IPS-NIHi7 (cell line): ENCODE results near the gene HYAL1.
"Not testable (repeated sequence)": the region's sequence is repeated elsewhere in the genome, so short reads cannot be mapped to it uniquely, and the experiment has no call there.

ENCODE experiments used
- DNase-seq: peaks from one replicate; pipeline ENCODE4 v3.0.0; 2012; ENCODE audit warnings: mixed read lengths; ENCODE audit errors: extremely low spot score

The HYAL1 gene

DNA sequence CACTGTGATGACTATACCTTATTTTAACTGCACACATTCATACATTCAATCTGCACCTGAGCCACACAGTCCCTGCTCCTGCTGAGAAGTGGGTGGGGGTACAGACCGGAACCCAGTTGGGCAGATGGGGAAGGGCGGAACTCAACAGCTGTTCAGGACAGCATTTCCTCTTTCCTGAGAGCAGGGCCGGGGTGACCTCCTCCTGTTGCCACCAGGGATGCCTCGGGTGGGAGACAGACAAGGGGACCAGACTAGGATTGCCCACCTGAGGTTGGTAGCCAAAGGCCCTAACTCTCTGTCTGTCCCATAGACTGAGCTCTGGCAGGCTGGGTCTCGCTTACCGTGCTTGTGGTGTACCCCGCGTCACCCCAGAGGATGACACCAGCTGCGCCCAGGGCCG lies 15.2 kb upstream of the HYAL1 start:
- DNase-seq, result no peak

DNA sequence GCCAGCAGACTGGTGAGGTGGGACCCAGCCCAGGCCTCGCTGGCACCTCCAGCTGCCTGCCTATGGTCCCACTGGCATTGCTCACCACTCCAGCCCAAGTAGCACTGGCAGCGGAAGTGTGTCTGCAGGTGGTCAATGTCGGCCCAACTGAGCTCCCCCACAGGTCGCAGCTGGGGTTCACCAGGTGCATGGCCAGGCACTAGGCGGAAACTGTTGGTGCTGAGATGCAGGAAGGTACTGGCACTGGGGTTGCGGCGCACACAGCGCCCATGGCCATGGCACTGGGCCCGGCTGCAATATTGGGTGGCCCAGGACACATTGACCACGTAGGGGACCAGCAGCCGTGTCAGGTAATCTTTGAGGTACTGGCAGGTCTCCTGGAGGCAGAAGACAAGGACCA lies 14.8 kb upstream of the HYAL1 start:
- no peak for DNase-seq

DNA sequence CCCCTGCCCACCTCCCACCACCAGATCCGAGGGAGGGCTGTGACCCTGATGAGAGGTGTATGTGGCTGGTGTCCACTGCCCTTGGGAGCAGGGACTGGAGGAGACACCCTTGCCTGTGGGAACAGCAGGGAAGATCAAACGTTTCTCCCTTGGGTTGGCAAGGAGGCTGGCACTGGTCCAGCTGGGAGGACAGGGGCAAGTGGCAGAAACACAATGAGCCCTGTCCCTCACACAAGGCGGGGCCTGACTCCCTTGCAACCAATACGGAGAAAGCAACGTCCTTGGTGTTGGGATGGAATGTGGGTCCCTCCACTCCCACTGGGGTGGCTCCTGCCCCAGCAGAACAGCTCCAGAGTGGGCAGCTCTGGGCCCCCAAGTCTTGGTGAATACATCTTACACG lies 13.9 kb upstream of the HYAL1 start:
- DNase-seq, result no peak

DNA sequence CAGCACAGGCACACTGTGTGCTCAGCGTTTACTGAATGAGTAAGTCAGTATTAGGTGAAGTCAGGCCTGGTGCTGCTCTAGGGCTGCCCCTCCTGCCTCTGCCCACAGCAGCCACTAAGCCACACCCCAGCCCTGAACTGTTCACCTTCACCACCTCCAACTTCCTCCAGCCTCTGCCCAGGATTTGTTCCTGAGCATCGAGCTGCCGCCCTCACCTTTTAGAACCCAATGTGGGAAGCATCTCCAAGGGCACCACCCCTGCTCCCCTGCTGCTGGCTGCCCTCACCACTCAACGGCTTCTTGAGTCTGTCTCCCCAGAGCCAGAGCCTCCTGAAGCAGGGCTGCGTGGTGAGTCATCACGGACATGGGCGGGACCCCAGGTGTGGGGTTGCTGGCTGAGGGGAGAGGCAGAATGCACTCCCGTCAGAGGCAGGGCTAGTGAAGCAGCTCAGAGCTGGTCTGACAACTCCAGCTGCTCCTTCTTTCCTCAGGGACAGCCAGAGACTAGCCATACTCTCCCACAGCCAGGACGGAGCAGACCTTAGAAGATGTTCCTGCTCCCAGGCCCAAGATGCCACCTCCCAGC lies 13.4 kb upstream of the HYAL1 start:
- no peak for DNase-seq

DNA sequence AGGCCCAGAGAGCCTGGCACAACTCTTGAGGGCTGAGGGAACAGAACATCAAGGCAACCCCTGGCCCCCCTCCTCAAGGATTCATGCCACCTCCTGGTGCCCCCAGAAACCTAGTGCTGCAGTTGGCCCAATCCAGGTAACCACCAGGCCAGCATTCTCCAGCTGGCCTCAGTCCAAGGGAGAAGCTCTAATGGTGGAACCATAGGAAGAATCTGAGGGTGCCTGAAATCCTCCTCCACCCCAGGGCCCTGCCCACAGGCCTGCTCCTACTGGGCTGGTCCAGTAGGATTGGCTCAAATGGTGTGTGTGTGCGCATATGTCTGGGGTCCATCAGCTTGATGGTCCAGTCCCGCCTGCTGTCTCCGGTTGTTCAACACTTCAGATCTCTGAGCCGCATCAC lies 11.4 kb upstream of the HYAL1 start:
- no peak for DNase-seq

DNA sequence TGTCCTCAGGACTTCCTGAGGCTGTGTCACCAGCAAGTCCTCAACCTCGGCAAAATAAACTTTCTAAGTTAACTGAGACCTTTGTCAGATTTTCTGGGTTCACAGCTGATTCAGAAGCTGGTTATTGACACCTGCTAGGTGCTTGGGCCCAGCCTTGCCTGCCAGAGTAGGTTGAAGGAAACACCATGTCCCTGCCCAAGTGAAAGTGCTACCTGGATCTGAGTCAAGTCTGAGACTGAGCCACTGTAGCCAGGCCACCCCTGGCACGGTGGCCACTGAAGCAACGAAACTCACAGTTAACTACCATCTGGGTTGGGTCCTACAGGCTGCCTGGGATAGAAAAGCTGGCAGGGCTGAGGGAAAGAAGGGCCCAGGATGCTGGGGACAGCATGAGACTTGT lies 11.0 kb upstream of the HYAL1 start:
- no peak for DNase-seq

DNA sequence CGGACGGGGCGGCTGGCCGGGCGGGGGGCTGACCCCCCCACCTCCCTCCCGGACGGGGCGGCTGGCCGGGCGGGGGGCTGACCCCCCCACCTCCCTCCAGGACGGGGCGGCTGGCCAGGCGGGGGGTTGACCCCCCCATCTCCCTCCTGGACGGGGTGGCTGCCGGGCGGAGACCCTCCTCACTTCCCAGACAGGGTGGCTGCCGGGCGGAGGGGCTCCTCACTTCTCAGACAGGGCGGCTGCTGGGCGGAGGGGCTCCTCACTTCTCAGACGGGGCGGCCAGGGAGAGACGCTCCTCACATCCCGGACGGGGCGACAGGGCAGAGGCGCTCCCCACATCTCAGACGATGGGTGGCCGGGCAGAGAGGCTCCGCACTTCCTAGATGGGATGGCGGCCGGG lies 8.7 kb upstream of the HYAL1 start:
- DNase-seq, result not testable (repeated sequence)

DNA sequence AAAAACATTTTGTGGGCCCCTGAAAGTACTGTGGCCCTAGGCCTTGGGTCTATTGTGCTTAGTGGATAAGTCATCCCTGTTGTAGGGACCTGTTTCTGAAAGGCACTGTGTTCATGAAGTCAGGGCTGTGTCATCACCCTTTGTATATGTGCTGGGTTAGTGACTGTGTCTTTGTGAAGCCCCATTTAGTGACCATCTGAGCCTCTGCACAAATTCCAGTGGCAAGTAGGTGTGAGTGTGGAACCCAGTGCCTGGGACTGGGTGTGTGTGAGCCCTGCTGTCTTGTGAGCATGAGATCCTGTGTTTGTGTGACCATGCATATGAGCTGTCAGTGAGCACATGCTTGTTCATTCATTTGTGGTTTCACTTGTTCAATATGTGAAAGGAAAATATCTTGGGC lies 1.2 kb upstream of the HYAL1 start:
- no peak for DNase-seq

DNA sequence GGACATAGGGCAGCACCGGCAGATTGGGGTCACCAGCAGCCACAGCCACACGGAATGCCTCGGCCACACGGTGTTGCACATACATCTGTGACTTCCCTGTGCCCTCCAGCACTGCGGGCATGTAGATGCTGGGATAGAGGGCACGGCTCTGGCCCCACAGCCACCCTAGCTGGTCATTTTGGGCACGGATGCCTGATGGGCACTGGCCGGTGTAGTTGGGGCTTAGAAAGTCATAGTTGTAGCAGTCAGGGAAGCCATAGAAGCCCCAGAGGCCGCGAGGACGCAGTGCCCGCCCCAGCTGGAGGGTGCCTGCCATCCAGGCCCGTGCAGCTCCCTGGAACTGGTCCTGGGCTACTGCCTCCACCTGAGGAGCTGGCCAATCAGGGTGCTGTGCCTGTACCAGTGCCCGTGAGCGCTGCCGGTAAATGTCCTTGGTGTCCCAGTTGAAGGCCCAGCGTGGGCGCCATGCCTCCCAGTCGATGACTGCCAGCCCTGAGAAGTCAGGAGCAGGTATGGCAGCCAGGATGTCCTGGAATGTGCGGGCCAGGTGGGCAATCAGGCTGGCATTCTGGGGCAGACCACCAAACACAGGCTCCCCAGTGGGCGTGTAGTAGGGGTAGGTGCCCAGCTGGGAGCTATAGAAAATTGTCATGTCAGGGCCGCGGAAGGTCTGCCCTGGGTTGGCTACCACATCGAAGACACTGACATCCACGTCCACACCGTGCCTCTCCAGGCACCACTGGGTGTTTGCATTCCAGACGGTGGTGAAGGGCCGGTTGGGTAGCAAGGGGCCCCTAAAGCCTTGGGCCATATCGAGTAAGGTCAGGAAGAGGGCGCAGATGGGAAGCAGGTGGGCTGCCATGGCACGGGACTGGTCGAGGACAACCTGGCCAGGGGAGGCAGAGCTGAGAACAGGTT lies 1.0 kb downstream of the HYAL1 start:
- no peak for DNase-seq

DNA sequence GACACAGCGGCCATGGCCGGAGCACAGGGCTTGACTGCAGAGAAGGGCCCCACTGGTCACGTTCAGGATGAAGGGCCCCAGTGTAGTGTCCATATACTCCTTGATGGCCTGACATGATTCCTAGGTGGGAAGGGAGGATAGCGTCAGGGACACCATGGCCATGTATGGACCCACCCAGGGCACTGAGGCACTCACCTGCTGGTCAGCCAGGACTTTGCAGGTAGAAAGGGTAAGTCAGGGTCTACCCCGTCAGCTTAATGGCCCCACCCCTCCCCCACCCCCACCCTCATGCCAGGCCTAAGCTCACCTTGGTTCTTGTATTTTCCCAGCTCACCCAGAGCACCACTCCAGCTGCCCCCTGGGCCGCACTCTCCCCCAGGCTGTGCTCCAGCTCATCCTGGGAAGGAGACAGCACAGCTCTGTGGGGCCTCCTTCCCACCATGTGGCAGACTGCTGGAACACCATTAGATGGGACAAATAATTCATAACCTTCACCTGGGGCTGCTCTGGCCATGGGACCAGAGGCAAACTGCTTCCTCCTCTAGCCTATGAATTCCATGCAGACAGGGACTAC lies 2.6 kb downstream of the HYAL1 start:
- DNase-seq, result no peak

DNA sequence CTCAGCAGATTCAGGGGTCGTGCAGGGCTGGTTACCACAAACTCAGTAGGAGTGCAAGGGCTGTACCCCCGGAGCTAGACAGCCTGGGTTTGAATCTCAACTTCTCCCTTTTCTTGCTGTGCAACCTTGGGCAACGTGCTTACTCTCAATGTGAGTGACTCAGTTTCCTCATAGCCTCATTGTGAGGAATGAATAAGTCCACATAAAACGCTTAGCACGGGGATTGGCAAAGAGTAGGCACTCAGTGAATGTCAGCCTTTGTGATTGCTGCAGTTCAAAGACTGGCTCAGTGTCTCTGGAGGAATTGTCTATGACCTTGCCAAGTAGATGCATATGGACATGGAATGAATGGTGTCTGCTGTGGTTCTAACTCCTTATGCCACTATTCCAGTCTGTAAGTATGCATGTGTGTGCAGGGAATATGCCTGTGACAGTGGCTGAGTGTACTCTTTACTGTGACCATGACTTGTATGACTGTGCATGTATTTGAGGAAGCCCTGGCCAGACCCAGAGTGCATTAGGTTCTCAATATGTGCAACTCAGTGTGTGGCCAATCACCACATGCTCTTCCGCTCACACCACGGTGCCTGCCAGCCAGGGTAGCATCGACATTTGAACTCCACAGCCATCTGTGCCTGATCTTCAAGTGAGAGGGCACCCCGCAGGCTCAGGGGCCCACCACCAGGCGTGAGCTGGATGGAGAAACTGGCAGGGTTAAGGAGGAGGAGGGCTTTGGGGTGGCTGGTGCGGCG lies 3.3 kb downstream of the HYAL1 start:
- no peak for DNase-seq

DNA sequence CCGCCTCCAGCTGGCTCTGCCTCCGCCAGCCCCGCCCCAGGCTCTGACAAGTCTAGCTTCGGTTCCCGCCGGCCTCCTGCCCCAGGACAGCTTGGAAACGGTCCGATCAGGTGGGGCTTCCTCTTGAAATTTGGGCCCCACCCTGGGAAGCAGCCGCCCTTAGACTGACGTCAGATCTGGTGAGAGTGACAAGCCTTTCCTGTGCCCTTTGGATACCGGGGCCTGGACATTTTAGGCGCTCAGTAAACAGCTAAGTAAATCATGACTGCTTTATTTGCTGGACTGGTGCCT lies 3.8 kb downstream of the HYAL1 start:
- DNase-seq, result no peak

DNA sequence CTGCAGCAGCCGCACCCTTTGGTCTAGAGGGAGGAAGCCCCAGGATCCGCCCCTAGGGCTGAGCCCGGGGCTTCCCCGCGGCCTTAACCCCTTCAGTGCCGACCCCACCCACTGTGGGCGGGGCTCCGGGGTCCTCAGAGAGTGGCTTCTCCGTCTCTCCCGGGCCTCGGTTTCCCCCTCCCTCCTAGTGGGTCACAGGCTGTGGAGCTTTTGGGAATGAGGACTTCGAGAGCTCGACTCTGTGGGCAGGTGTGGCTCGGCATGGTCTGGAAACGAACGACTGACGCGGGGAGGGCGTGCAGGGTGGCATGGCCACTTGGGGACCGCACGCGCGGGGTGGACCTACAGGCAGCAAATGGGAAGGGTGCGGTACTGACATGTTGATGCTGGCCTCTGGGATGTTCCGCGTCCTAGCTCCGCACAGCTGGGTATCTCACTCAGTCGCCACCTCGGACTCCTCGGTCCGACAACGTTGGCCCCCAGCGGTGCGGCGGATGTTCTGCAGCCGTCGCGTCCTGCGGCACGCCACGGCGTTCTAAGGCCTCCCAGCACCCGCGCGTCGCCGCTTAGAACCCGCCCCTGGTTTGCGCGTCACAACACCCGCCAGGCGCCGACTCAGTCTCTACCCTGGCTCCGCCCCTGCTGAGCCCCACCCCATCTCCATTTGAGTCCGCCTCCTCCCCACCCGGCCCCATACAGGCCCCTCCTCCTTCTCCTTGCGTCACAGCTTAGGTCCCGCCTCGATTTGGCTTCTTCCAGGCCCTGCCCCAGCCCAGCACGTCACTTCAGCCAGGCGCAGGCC lies 4.3 kb downstream of the HYAL1 start, which contains the start of the genes HYAL3 and NAA80:
HYAL3 (minus strand) TSS at position 570 of the 802 bp plus-strand sequence. CDS start 3,803 bp downstream, outside the sequence.
NAA80 (minus strand) TSS at position 570 of the 802 bp plus-strand sequence. CDS start 1,942 bp downstream, outside the sequence.
- peak; percentile 98 for DNase-seq

DNA sequence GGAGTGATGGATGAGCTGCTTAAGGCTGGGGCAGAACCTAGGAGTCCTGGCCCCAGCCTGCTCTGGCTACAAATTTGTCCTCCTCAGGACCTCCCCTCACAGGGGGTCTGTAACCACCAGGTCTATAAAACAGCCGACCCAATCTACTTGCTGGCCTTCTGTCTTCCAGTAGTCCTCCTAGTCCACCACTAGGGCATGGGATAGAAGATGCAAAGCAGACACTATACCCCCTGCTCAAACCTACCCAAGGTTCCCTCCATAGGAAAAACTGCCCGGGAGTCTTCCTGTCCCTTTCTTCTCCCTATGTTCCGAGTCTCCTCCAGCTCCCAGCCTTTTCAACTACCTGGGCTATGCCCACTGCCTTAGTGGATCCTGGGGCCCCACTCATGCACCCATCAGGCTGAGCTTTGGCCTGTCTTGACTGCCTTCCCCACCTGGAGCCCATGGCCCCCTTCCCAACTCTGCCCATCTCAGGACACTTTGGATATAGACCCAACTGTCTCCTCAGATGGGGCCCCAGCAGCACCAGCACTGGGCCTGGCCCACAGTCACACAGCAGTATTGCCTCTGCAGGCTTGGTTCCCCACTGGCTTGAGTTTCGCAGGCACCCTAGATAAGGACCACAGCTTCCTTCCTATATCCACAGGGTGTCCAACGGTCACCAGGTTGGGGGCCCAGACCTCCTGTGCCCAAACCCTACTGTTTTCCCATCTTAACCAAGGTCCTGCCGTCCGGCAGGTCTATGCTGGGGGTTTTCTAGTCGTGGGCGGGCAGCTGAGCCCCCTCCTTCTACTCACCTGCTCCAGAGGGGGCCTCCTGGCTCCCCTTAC lies 5.3 kb downstream of the HYAL1 start:
- DNase-seq, result no peak

DNA sequence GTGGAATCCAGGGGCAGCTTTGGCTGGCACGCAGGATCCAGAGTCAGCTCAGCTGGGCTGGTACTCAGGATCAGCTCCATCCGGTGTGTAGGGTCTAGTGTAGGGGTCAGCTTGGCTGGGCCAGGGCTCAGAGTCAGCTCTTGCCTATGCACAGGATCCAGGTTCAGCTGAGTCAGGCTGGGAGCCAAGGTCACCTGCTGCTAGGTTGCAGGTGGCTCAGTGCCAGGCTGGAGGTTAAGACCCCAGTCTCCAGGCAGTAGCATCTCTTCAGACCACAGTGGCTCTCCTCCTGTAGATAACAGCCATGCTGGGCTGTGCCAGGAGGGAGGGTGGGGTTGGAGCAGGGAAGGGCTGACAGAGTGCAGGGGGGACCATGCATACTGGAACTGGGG lies 6.0 kb downstream of the HYAL1 start:
- no peak for DNase-seq

DNA sequence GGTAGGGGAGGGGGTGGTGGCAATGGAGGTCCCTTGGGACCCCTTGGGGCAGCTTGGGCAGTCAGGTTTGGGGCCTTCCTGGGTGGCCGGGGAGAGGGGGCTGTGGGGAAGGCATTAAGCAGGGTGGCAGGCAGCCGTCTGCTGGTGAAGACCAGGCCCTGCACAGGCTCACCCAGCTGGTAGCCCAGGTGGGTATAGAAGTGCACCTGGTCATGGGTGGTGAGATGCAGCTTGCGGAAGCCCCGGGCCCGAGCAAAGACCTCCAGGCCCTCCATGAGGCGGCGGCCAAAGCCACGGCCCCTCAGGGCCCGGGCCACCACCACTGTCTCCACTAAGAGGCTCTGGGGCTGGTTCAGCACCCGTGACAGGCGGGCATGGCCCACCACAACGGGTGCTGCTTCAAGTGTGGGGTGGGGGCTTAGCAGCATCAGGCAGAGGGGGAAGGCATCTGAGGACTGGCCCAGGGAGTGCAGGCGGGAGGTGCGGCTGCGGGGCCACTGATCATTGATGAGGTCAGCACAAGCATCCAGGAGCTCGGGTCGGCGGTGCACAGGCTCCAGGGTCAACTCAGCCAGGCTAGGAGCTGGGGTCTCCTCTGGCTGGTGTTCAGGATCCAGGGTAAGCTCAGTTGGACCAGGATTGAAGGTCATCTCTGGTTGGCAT lies 6.5 kb downstream of the HYAL1 start:
- DNase-seq, result no peak

DNA sequence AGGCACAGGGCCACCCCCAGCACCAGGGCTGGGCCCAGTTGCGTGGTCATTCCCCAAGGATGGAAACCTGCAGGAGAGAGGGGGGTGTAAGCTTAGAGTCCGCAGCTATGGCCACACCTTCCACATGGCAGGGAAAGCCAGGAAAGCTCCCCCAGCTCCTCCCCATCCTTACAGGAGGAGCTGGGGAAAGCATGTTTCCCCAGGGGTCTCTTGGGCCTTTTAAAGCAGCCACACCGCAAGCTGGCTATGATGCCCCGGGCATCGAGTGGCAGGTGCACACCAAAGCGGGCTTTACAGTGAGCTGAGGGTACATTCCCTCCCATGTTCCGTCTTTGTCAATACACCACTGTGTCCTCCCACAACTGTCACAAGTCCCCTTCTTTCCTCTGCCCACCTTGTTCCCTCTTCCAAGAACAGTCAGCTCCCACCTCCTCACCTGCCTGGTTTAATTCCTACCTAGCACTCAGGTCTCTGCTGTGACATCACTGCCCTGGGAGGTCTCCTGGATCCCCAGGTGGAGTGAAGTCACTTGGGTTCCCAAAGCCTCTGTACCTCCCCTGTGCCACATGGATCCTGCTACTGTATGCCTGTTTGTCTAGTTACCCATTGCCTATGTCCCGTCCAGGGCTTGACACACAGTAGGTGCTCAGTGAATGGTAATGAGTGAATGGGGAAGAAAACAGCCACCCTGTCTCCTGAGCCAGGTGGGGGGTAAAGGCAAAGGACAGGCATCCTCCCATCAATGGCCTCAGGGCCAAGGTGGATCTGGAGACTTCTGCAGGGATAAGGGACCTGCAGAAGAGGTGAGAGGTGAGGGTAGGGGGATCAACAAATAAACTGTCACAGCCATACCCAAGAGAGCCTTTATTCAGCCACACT lies 7.6 kb downstream of the HYAL1 start:
- DNase-seq, result no peak

DNA sequence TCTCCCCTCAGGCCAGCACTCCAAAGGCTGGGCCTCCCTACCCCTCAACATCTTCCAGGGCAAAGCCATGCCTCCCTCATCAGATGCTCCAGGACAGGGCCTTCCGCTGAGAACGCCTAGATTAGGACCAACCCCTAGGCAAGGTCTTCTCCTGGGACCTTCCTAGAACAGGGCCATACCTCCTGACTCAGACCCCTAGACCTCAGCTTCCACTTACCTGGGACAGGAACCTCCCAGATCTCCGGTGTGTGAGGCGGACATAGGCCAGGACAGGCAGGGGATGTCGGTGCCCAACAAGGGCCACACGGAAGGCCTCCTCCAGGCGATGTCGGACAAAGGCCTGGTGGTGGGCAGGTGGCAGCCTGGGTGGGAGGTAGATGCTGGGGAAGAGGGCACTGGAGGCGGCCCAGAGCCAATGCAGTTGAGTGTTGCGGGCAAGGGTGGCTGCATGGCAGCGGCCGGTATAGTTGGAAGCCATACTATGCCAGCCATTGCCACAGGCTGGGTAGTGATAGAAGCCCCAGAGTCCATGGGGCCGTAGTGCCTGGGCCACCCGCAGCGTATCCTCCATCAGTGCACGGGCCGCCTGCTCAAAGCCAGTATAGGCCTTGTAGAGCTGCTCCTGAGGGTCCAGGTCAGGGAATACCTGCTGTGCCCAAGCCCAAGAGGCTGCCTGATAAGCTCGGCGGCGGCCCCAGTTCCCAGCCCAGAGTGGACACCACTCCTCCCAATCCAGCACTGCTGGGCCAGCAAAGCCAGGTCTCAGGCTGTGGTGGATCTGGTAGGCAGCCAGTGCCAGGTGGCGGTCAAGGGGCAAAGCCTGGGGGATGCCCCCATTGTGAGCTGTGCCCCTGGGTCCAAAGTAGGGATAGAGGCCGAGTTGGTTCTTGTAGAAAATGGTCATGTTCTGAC lies 8.6 kb downstream of the HYAL1 start:
- no peak for DNase-seq
